ENCODE data around the gene DZANK1. TPM values are rescaled to one million over a fixed set of nuclear protein-coding genes. Genes with fewer than 3 reads are reported as not detected.
"Not testable (repeated sequence)": the region's sequence is repeated elsewhere in the genome, so short reads cannot be mapped to it uniquely, and the experiment has no call there.

DZANK1 gene
- total RNA-seq, 1 donor from 2014 or later: 0.66 TPM

- DNase-seq (ENCODE audit: low read depth, low spot score): no peak
Measured at GRCh38 chr20:18440403-18440802, 26.4 kb downstream of the DZANK1 start.

- no peak for DNase-seq (ENCODE audit: low read depth, low spot score)
Measured at GRCh38 chr20:18436847-18437246, 30.0 kb downstream of the DZANK1 start.

- DNase-seq (ENCODE audit: low read depth, low spot score): no peak
Measured at GRCh38 chr20:18431206-18431605, 35.6 kb downstream of the DZANK1 start.

- DNase-seq (ENCODE audit: low read depth, low spot score): no peak
Measured at GRCh38 chr20:18430172-18430826, 36.5 kb downstream of the DZANK1 start.

GRCh38 chr20:18428490-18429173 is 38.2 kb downstream of the DZANK1 start:
- no peak for DNase-seq (ENCODE audit: low read depth, low spot score)

- DNase-seq (ENCODE audit: low read depth, low spot score): no peak
Measured at GRCh38 chr20:18427214-18427613, 39.6 kb downstream of the DZANK1 start.

- DNase-seq (ENCODE audit: low read depth, low spot score): no peak
Measured at GRCh38 chr20:18421608-18422007, 45.2 kb downstream of the DZANK1 start.

- no peak for DNase-seq (ENCODE audit: low read depth, low spot score)
Measured at GRCh38 chr20:18416486-18416885, 50.3 kb downstream of the DZANK1 start.

GRCh38 chr20:18414140-18414539 is 52.7 kb downstream of the DZANK1 start:
- DNase-seq (ENCODE audit: low read depth, low spot score): no peak

- DNase-seq (ENCODE audit: low read depth, low spot score): no peak
Measured at GRCh38 chr20:18412221-18412901, 54.5 kb downstream of the DZANK1 start.

GRCh38 chr20:18405826-18406225 is 61.0 kb downstream of the DZANK1 start:
- DNase-seq (ENCODE audit: low read depth, low spot score): no peak

- DNase-seq (ENCODE audit: low read depth, low spot score): no peak
Measured at GRCh38 chr20:18404172-18404571, 62.7 kb downstream of the DZANK1 start.

GRCh38 chr20:18403269-18403668 is 63.6 kb downstream of the DZANK1 start:
- DNase-seq (ENCODE audit: low read depth, low spot score): no peak

- no peak for DNase-seq (ENCODE audit: low read depth, low spot score)
Measured at GRCh38 chr20:18401305-18401704, 65.5 kb downstream of the DZANK1 start.

- DNase-seq (ENCODE audit: low read depth, low spot score): no peak
Measured at GRCh38 chr20:18400460-18400859, 66.4 kb downstream of the DZANK1 start.

- DNase-seq (ENCODE audit: low read depth, low spot score): not testable (repeated sequence)
Measured at GRCh38 chr20:18398713-18399112, 68.1 kb downstream of the DZANK1 start.

- no peak for DNase-seq (ENCODE audit: low read depth, low spot score)
Measured at GRCh38 chr20:18397030-18397429, 69.8 kb downstream of the DZANK1 start.

GRCh38 chr20:18395544-18395943 is 71.3 kb downstream of the DZANK1 start:
- no peak for DNase-seq (ENCODE audit: low read depth, low spot score)

- no peak for DNase-seq (ENCODE audit: low read depth, low spot score)
Measured at GRCh38 chr20:18394363-18394762, 72.5 kb downstream of the DZANK1 start.

- no peak for DNase-seq (ENCODE audit: low read depth, low spot score)
Measured at GRCh38 chr20:18391686-18392085, 75.1 kb downstream of the DZANK1 start.

- no peak for DNase-seq (ENCODE audit: low read depth, low spot score)
Measured at GRCh38 chr20:18390201-18390600, 76.6 kb downstream of the DZANK1 start.

- DNase-seq (ENCODE audit: low read depth, low spot score): no peak
Measured at GRCh38 chr20:18388860-18389259, 78.0 kb downstream of the DZANK1 start.
